Suppressor macrophage (primary cell): ENCODE results near the gene SLC22A25.
"Not testable (repeated sequence)": the region's sequence is repeated elsewhere in the genome, so short reads cannot be mapped to it uniquely, and the experiment has no call there.

ENCODE experiments used
- DNase-seq, 4 experiments: peaks; one replicate each; pipeline ENCODE4 v3.0.0-alpha.2; 2020 to 2022
- total RNA-seq, 17 experiments: gene quantifications; one replicate each; lab custom pipeline; 2026; ENCODE audit warnings: mixed read lengths in 6 of 17, inconsistent platforms in 3 of 17; lab: John Stamatoyannopoulos, UW

Gene SLC22A25
- 0 to 3.7 (median 0) reads per million in 17 experiments for total RNA-seq

- DNase-seq = peak in 3 of 4 experiments; percentile 2 to 26 (median 24)
Observed at GRCh38 chr11:63243533-63243932, at the start of gene SLC22A25. Gene SLC22A25, minus strand, starts transcription at chr11:63243599. Its CDS starts 13,947 bp downstream, at chr11:63229652.

- no peak for DNase-seq
Observed at GRCh38 chr11:63290285-63290684, 46.9 kb upstream of the SLC22A25 start.

- no peak for DNase-seq
Observed at GRCh38 chr11:63289658-63290057, 46.3 kb upstream of the SLC22A25 start.

DNA sequence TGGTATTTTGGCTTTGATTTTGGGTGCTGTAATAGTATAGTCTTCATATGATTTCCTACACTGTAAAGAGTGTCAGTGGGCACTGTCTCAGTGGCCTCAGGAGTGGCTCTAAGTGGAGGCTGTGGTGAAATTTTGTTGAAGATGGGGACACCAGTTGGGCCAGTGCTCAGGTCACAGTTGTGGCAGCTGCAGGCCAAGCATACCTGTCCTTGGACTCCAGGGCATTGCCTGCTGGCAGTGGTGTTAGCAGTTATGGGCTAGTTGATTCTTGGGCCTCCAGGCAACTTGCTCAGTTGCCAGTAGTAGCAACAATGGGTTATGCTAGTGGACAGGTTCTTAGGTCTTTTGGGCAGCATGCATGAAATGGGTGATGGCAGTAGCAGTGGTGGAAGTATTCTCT is 39.2 kb upstream of the SLC22A25 start:
- DNase-seq = no peak

- no peak for DNase-seq
Observed at GRCh38 chr11:63280920-63281319, 37.5 kb upstream of the SLC22A25 start.

GRCh38 chr11:63277345-63277943 is 34.0 kb upstream of the SLC22A25 start:
- no peak for DNase-seq

- DNase-seq = no peak
Observed at GRCh38 chr11:63274776-63275175, 31.4 kb upstream of the SLC22A25 start.

DNA sequence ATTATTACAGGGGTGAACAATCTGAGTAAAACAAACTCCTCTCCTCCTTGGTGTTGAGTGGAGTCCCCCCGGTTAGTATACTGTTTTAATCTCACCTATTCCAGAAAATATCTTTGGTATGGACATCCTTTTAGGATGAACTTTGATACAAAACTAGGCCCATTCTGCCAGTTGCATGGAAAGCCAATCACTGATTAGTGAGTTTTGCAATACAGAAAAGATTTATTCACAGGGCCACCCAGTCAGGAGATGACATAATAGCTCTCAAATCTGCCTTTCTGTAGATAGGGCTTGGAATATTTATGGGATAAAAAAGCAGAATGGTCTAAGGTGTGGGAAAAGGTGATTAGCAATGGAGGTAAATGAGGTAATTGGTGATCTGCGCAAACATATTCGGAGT is 30.3 kb upstream of the SLC22A25 start:
- DNase-seq = no peak

DNA sequence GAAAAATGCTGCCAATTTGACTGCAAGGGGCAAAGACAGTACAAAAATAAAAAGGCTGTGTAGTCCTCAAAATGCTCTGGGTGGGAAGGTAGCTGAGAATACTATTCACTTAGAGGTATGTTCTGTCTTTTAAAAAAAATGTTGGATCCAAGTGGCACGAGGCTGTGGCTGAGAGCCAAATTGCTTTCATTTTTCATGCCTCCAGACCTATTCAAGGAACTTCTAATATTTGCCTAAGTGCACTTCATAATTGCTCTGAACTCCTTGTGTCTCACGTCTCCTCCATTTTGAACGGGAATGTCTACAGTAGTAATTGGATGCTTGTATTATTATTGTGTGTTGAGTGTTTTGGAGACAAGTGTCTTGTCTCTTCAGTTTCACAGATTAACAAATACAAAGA is 19.1 kb upstream of the SLC22A25 start:
- no peak for DNase-seq

DNA sequence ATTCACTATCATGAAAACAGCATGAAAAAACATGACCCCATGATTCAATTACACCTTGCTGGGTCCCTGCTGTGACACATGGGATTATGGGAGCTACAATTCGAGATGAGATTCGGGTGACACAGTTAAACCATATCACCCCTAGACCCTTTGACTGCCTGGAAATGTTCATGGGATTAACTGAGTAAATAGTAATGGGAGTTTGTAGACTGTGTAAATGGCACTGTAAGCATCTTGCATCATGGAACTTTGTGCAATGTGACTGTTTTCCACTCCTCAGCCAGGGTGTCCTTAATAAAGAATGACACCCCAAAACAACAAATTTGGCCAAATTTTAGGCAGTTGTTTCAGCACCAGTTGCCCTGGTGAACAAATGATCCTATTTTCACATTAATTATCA is 7.9 kb upstream of the SLC22A25 start:
- no peak for DNase-seq

GRCh38 chr11:63250162-63251050 is 7.0 kb upstream of the SLC22A25 start:
- DNase-seq = no peak

- DNase-seq = no peak
Observed at GRCh38 chr11:63248966-63249365, 5.6 kb upstream of the SLC22A25 start.

- DNase-seq = not testable (repeated sequence)
Observed at GRCh38 chr11:63247237-63248002, 4.0 kb upstream of the SLC22A25 start.

DNA sequence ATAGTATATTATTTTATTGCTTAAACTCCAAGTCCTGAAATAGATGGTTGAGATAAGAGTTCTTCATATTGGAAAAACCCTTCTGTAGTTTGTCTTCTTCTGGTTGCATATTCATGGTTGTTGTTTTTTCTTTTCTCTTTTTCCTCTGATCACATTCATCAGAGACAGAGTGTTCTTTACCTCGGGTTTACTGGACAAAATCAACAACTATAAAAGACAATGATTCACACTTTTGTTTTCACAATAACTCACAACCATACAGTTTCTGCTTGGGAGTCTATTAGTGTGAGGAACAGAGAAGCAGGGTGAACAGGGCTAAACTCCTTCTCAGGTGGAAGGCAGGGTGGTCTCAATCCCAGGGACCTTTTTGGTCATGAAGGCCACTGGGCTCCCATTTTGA is 2.6 kb upstream of the SLC22A25 start:
- DNase-seq = no peak

DNA sequence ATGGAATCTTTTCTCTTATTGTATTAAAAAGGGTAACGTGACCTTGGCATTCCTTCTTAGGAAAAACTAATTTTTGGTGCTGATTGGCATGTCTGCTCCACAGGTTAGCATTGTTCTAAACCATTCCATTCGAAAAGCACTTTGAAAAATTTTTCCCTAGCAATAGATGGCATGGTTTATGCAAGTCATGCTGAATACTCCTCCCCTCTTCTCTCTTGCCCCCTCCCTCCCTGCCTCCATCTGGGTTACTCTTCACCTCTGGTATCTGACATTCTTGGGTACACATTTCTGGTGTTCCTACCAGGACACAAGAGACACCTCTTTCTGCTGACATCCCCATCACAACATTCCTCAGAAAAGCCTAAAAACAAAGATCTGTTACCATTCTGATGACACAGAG is 1.5 kb upstream of the SLC22A25 start:
- DNase-seq = no peak

DNA sequence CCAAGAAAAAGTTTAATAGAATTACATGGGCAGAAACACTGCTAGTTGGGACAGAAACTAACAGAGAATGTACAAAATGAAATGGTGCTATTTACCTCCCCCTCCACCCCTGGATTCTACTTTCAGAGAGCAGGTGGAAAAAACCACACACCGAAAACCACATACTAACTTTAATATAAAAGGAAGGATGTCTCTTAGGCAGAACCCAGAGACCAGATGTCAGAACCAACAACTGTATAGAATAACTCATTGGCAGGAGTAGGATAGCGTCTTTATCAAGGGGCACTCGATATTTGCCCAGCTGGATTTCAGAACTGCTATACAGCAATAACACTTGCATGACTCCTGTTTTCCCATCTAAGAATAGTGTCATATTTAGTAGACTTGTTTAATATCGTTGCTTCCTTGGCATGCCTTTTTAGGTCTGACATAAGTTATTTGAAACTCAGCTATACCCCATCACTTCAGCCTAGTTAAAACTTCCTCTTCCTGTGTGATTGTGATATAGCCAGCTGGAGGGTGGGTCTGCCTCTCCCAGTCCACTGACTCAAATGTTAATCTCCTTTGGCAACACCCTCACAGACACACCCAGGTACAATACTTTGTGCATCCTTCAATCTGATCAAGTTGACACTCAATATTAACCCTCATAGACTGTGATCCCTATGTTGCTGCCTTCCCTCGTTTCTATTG is 1.2 kb downstream of the SLC22A25 start:
- no peak for DNase-seq

DNA sequence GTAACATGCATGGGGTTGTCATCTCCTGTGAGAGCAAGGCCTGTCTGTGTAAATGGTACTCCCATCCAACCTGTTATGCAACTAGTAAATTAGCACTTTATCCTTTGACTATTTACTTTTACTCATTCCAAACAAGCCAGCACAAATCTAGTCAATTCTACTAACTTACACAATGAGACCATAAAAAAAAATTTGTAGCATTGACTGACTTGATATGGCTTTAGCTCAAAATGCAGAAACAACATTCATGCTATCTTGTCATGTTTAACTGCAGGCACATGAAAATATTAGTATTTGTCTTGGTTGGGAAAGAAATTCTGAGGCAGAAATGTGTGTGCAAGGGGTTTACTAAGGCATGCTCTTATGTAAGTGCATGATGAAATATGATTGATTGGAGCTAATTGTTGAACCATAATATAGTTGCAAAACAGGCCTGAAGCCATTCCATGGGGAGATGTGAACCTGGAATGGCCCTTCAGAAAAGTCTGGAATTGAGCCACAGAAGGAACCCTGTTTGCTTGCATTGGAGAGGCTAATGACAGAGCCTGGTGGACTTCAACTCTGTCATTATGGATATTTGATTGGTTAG is 2.5 kb downstream of the SLC22A25 start:
- no peak for DNase-seq

GRCh38 chr11:63240098-63240497 is 3.3 kb downstream of the SLC22A25 start:
- DNase-seq = no peak

- no peak for DNase-seq
Observed at GRCh38 chr11:63239254-63239653, 4.1 kb downstream of the SLC22A25 start.

- no peak for DNase-seq
Observed at GRCh38 chr11:63237413-63237812, 6.0 kb downstream of the SLC22A25 start.

DNA sequence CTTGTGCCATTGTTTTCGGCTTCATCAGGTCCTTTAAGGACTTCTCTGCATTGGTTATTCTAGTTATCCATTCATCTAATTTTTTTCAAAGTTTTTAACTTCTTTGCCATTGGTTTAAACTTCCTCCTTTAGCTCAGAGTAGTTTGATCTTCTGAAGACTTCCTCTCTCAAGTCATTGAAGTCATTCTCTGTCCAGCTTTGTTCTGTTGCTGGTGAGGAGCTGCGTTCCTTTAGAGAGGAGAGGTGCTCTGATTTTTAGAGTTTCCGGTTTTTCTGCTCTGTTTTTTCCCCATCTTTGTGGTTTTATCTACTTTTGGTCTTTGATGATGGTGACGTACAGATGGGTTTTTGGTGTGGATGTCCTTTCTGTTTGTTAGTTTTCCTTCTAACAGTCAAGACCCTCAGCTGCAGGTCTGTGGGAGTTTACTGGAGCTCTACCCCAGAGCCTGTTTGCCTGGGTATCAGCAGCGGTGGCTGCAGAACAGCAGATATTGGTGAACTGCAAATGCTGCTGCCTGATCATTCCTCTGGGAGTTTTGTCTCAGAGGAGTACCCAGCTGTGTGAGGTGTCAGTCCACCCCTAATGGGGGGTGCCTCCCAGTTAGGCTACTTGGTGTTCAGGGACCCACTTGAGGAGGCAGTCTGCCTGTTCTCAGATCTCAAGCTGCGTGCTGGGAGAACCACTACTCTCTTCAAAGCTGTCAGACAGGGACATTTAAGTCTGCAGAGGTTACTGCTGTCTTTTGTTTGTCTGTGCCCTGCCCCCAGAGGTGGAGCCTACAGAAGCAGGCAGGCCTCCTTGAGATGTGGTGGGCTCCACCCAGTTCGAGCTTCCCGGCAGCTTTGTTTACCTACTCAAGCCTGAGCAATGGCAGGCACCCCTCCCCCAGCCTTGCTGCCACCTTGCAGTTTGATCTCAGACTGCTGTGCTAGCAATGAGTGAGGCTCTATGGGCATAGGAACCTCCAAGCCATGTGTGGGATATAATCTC is 7.6 kb downstream of the SLC22A25 start:
- DNase-seq = not testable (repeated sequence)
